ENCODE measurements around the gene GOLGA2. TPM values are rescaled to one million over a fixed set of nuclear protein-coding genes. Genes with fewer than 3 reads are reported as not detected.

GOLGA2 gene
- total and polyA plus RNA-seq, 9 donors = 78.6 to 109 (median 91.6) TPM

DNA sequence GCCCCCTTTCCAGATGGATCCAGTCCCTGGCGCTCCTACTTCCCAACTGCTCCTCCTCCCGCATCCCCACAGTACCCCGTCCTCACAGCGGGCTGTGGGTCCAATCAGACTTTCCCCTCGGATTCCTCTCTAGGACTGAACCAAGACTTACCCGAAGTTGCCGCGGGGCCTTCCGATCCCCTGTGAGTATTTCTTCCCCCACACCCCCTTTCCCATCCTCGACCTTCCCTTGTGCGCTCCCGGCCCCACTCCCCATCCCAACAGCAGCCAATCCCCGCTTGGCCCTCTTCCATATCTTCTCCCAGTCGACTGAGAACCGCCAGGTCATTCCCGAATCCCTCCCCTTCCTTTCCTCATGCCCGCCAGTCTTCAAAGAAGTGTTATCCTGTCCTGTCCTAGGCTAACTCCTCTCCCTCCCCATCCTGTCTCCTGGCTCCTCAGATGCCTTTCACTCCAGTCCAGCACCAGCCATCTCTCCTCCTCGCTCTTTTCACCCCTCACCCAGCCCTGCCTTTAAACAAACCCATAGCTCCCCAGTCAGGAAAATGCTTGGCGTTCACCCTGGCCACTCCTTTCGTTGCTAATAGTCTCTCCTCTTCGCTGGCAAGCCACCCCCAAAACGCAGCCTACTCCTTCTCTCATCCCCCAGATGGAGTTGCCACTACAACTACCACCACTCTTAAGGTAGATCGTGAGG lies 915 bp upstream of the GOLGA2 start:
- H3K4me1 ChIP-seq (ENCODE audit: control insufficient read depth, insufficient read depth, low read length) = peaks cover 22% of the 10 kb centered on the region
- H3K9me3 ChIP-seq (replicated peaks; ENCODE audit: control insufficient read depth, low read depth, low read length) = no peaks in the 10 kb centered on the region
- 5% methylated on average over 20 of the region's 23 CpGs for WGBS (ENCODE audit: insufficient coverage)

GRCh38 chr9:128276008-128276573 lies 284 bp upstream of the GOLGA2 start, which contains the start of gene SWI5:
SWI5 (plus strand) TSS chr9:128276276.
- under 1% methylated on average over 38 of the region's 38 CpGs for WGBS (ENCODE audit: insufficient coverage)
- no peaks in the 10 kb centered on the region for H3K27me3 ChIP-seq (ENCODE audit: control insufficient read depth, insufficient read depth, low read length)
- H3K9me3 ChIP-seq (replicated peaks; ENCODE audit: control insufficient read depth, low read depth, low read length) = no peaks in the 10 kb centered on the region
- H3K36me3 ChIP-seq (ENCODE audit: control insufficient read depth, insufficient read depth, low read length) = peaks cover 26% of the 10 kb centered on the region
- H3K4me3 ChIP-seq (ENCODE audit: low read length) = peak within 1 kb of the TSS; percentile 97
- H3K4me1 ChIP-seq (ENCODE audit: control insufficient read depth, insufficient read depth, low read length) = peaks cover 22% of the 10 kb centered on the region
- DNase-seq = peak; percentile 99
- H3K27ac ChIP-seq (ENCODE audit: low read length) = peak within 1 kb of the TSS; percentile 93

More for the DNA sequence above, 915 bp upstream of the GOLGA2 start:
- Histone ChIP-seq H3K36me3 (ENCODE audit: control insufficient read depth, insufficient read depth, low read length) (peaks cover 19% of the 10 kb centered on the region), H3K27ac (ENCODE audit: low read length) (peak overlapping the region; percentile 93), H3K4me3 (ENCODE audit: low read length) (peak overlapping the region; percentile 77), H3K27me3 (ENCODE audit: control insufficient read depth, insufficient read depth, low read length) (no peaks in the 10 kb centered on the region)
- peak; percentile 80 for DNase-seq

DNA sequence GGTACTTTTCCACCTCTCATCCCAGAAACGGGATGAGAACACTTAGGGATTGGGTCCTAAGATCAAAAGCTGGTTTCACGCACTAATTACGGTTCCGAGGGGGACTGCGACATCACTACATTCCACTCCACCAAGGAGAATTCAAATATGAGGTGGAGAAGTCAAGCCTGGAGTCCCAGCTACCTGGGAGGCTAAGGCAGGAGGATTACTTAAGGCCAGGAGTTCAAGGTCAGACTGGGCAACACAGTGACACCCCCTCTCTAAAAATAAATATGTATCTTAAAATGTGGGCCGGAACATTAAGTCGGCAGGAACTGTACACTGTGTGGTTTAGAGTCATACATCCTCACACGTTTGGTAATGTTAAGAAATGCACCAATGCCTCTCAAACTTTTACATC lies 1.6 kb downstream of the GOLGA2 start:
- Histone ChIP-seq H3K4me1 (ENCODE audit: control insufficient read depth, insufficient read depth, low read length) (peaks cover 22% of the 10 kb centered on the region), H3K36me3 (ENCODE audit: control insufficient read depth, insufficient read depth, low read length) (peaks cover 38% of the 10 kb centered on the region), H3K4me3 (ENCODE audit: low read length) (no peak overlapping the region), H3K27me3 (ENCODE audit: control insufficient read depth, insufficient read depth, low read length) (no peaks in the 10 kb centered on the region), H3K27ac (ENCODE audit: low read length) (no peak overlapping the region), H3K9me3 (replicated peaks; ENCODE audit: control insufficient read depth, low read depth, low read length) (no peaks in the 10 kb centered on the region)
- no peak for DNase-seq
- WGBS (ENCODE audit: insufficient coverage) = 60% methylated on average over 3 of the region's 8 CpGs

GRCh38 chr9:128271512-128271911 lies 4.3 kb downstream of the GOLGA2 start:
- H3K4me3 ChIP-seq (ENCODE audit: low read length) = no peak overlapping the region
- peaks cover 63% of the 10 kb centered on the region for H3K36me3 ChIP-seq (ENCODE audit: control insufficient read depth, insufficient read depth, low read length)
- no peaks in the 10 kb centered on the region for H3K9me3 ChIP-seq (replicated peaks; ENCODE audit: control insufficient read depth, low read depth, low read length)
- no peak overlapping the region for H3K27ac ChIP-seq (ENCODE audit: low read length)
- DNase-seq = no peak
- H3K4me1 ChIP-seq (ENCODE audit: control insufficient read depth, insufficient read depth, low read length) = peaks cover 15% of the 10 kb centered on the region
- 83% methylated on average over 3 of the region's 5 CpGs for WGBS (ENCODE audit: insufficient coverage)
- H3K27me3 ChIP-seq (ENCODE audit: control insufficient read depth, insufficient read depth, low read length) = no peaks in the 10 kb centered on the region

DNA sequence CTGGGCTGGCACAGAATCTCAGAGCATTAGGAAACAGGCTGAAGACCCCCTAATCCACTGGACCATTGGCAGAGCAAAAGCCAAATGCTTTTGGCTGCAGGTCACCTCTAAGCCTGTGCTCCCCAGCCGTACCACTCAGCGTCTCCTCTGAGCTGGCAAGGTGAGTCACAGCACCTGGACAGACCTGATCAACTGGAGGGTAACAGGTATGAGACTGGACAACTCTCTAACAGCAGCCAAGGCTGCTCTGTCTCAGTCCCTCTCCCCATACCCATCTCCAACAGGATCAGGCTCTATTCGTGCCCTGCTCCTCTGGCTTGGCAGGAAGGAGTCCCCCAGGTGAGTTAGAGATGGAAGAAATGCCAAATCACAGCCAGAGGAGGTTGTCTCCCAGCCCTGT lies 4.7 kb downstream of the GOLGA2 start:
- no peak for DNase-seq
- Histone ChIP-seq H3K36me3 (ENCODE audit: control insufficient read depth, insufficient read depth, low read length) (peaks cover 66% of the 10 kb centered on the region), H3K9me3 (replicated peaks; ENCODE audit: control insufficient read depth, low read depth, low read length) (no peaks in the 10 kb centered on the region), H3K27ac (ENCODE audit: low read length) (no peak overlapping the region), H3K4me1 (ENCODE audit: control insufficient read depth, insufficient read depth, low read length) (peaks cover 14% of the 10 kb centered on the region), H3K4me3 (ENCODE audit: low read length) (no peak overlapping the region), H3K27me3 (ENCODE audit: control insufficient read depth, insufficient read depth, low read length) (no peaks in the 10 kb centered on the region)
- 65% methylated on average over 2 of the region's 3 CpGs for WGBS (ENCODE audit: insufficient coverage)

- WGBS (ENCODE audit: insufficient coverage) = 84% methylated on average over 15 of the region's 15 CpGs
- no peak for DNase-seq
Measured at GRCh38 chr9:128266868-128267590, 8.8 kb downstream of the GOLGA2 start.

DNA sequence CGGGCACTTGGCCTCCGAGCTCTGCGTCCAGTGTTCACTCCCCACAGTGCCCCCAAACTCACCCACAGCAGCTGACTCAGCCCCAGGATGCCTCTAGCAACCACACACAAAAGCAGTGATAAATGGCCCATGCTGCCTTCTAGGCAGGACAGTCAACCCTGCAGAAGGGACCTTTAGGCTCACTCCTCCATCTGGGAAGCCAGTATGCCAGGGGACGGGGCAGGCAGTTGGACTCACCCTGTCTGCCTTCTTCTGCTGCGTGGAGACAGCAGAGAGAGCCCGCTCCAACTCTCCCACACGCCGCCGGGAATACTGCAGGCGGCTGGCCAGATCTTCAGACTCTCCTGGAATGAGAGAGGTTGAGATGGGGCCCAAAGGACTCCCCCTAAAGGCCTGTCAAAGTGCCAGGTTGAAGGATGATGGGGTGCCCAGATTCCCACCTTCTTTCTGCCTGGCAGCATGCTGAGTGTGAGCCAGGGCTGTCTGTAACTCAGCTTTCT lies 10.4 kb downstream of the GOLGA2 start:
- H3K36me3 ChIP-seq (ENCODE audit: control insufficient read depth, insufficient read depth, low read length) = peaks cover 78% of the 10 kb centered on the region
- 82% methylated on average over 4 of the region's 10 CpGs for WGBS (ENCODE audit: insufficient coverage)

More at GRCh38 chr9:128266868-128267590, 8.8 kb downstream of the GOLGA2 start:
- H3K36me3 ChIP-seq (ENCODE audit: control insufficient read depth, insufficient read depth, low read length) = peaks cover 75% of the 10 kb centered on the region
- no peaks in the 10 kb centered on the region for H3K27me3 ChIP-seq (ENCODE audit: control insufficient read depth, insufficient read depth, low read length)
- no peak overlapping the region for H3K4me3 ChIP-seq (ENCODE audit: low read length)
- no peaks in the 10 kb centered on the region for H3K4me1 ChIP-seq (ENCODE audit: control insufficient read depth, insufficient read depth, low read length)
- no peak overlapping the region for H3K27ac ChIP-seq (ENCODE audit: low read length)
- H3K9me3 ChIP-seq (replicated peaks; ENCODE audit: control insufficient read depth, low read depth, low read length) = no peaks in the 10 kb centered on the region

DNA sequence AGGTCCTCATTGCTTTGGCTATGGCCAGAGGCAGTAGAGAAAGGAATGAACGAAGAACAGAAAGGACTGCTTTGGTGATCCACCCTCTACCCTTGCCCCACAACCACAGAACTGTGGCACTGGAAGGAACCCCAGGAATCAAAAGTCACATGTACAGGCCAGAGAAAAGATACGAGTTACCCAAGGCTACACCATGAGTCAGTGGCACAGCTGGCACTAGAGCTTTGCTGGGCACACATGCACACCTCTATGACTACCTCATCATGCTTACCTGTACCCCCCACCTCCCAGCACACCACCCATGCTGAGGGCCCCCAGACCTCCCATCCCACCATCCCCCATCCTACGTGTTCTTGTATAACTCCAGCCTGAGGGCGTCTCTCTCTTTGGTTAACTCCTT lies 13.1 kb downstream of the GOLGA2 start:
- Histone ChIP-seq H3K27me3 (ENCODE audit: control insufficient read depth, insufficient read depth, low read length) (no peaks in the 10 kb centered on the region), H3K9me3 (replicated peaks; ENCODE audit: control insufficient read depth, low read depth, low read length) (no peaks in the 10 kb centered on the region), H3K27ac (ENCODE audit: low read length) (no peak overlapping the region), H3K4me3 (ENCODE audit: low read length) (no peak overlapping the region), H3K4me1 (ENCODE audit: control insufficient read depth, insufficient read depth, low read length) (no peaks in the 10 kb centered on the region), H3K36me3 (ENCODE audit: control insufficient read depth, insufficient read depth, low read length) (peaks cover 84% of the 10 kb centered on the region)
- WGBS (ENCODE audit: insufficient coverage) = 60% methylated on average over 1 of the region's 4 CpGs
- DNase-seq = no peak

More for the DNA sequence above, 10.4 kb downstream of the GOLGA2 start:
- no peaks in the 10 kb centered on the region for H3K27me3 ChIP-seq (ENCODE audit: control insufficient read depth, insufficient read depth, low read length)
- H3K4me1 ChIP-seq (ENCODE audit: control insufficient read depth, insufficient read depth, low read length) = no peaks in the 10 kb centered on the region
- no peaks in the 10 kb centered on the region for H3K9me3 ChIP-seq (replicated peaks; ENCODE audit: control insufficient read depth, low read depth, low read length)
- H3K27ac ChIP-seq (ENCODE audit: low read length) = no peak overlapping the region
- DNase-seq = no peak
- no peak overlapping the region for H3K4me3 ChIP-seq (ENCODE audit: low read length)

- Histone ChIP-seq H3K4me3 (ENCODE audit: low read length) (no peak overlapping the region), H3K36me3 (ENCODE audit: control insufficient read depth, insufficient read depth, low read length) (peaks cover 80% of the 10 kb centered on the region), H3K4me1 (ENCODE audit: control insufficient read depth, insufficient read depth, low read length) (peaks cover under 1% of the 10 kb centered on the region), H3K27me3 (ENCODE audit: control insufficient read depth, insufficient read depth, low read length) (no peaks in the 10 kb centered on the region), H3K27ac (ENCODE audit: low read length) (no peak overlapping the region), H3K9me3 (replicated peaks; ENCODE audit: control insufficient read depth, low read depth, low read length) (no peaks in the 10 kb centered on the region)
- no peak for DNase-seq
- WGBS (ENCODE audit: insufficient coverage) = 86% methylated on average over 17 of the region's 17 CpGs
Measured at GRCh38 chr9:128260340-128260739, 15.5 kb downstream of the GOLGA2 start.

GRCh38 chr9:128259156-128259555 lies 16.7 kb downstream of the GOLGA2 start:
- WGBS (ENCODE audit: insufficient coverage) = 82% methylated on average over 9 of the region's 9 CpGs
- Histone ChIP-seq H3K27me3 (ENCODE audit: control insufficient read depth, insufficient read depth, low read length) (no peaks in the 10 kb centered on the region), H3K4me1 (ENCODE audit: control insufficient read depth, insufficient read depth, low read length) (peaks cover 5% of the 10 kb centered on the region), H3K27ac (ENCODE audit: low read length) (no peak overlapping the region), H3K36me3 (ENCODE audit: control insufficient read depth, insufficient read depth, low read length) (peaks cover 77% of the 10 kb centered on the region), H3K9me3 (replicated peaks; ENCODE audit: control insufficient read depth, low read depth, low read length) (no peaks in the 10 kb centered on the region), H3K4me3 (ENCODE audit: low read length) (no peak overlapping the region)
- DNase-seq = no peak
